ENCODE data around the gene CCAR1.
"Not testable (repeated sequence)": the region's sequence is repeated elsewhere in the genome, so short reads cannot be mapped to it uniquely, and the experiment has no call there.

Gene CCAR1

GRCh38 chr10:68697106-68697505, 23.9 kb upstream of the CCAR1 start:
- WGBS (ENCODE audit: extremely low coverage, insufficient coverage, insufficient read length) = no CpG with 5 or more reads among the region's 1 CpG
- no peaks in the 10 kb centered on the region for H3K27me3 ChIP-seq (ENCODE audit: insufficient read depth, low read length)
- no peaks in the 10 kb centered on the region for H3K79me2 ChIP-seq (ENCODE audit: control insufficient read depth, insufficient read depth, low read length, poor library complexity)

GRCh38 chr10:68700197-68700596, 20.8 kb upstream of the CCAR1 start:
- no peak overlapping the region for H3K4ac ChIP-seq (ENCODE audit: low read depth, low read length)
- H2AK5ac ChIP-seq (ENCODE audit: low read length) = no peak overlapping the region
- H3K14ac ChIP-seq (ENCODE audit: low read length) = no peak overlapping the region
- H3K23ac ChIP-seq (ENCODE audit: low read length) = no peak overlapping the region
- no peak overlapping the region for H2BK5ac ChIP-seq (ENCODE audit: low read depth, low read length, poor library complexity)
- H3K27me3 ChIP-seq (ENCODE audit: insufficient read depth, low read length) = no peaks in the 10 kb centered on the region
- no peaks in the 10 kb centered on the region for H3K4me1 ChIP-seq (ENCODE audit: control insufficient read depth in 1 of 2, insufficient read depth in 2 of 2, low read length in 2 of 2)
- no peaks in the 10 kb centered on the region for H3K36me3 ChIP-seq (ENCODE audit: control insufficient read depth in 1 of 2, insufficient read depth in 2 of 2, low read length in 2 of 2)
- no peak for DNase-seq
- no peak overlapping the region for H3K18ac ChIP-seq (ENCODE audit: low read length)
- H3K9me3 ChIP-seq (ENCODE audit: insufficient read depth, low read depth, low read length) = no peaks in the 10 kb centered on the region
- H2BK12ac ChIP-seq (ENCODE audit: low read length) = no peak overlapping the region
- H3K4me2 ChIP-seq (ENCODE audit: low read length) = no peak overlapping the region
- no peak overlapping the region for H4K8ac ChIP-seq (ENCODE audit: low read depth, low read length)
- H2BK120ac ChIP-seq (ENCODE audit: insufficient read depth, low read length, poor library complexity) = no peak overlapping the region
- no peak overlapping the region for H4K12ac ChIP-seq (ENCODE audit: low read depth, low read length)
- H3K79me2 ChIP-seq (ENCODE audit: control insufficient read depth, insufficient read depth, low read length, poor library complexity) = no peaks in the 10 kb centered on the region
- H3K4me3 ChIP-seq (ENCODE audit: low read depth, low read length) = no peak overlapping the region
- no peak overlapping the region for H3K27ac ChIP-seq (ENCODE audit: low read depth, low read length)
- no peak overlapping the region for H3K9ac ChIP-seq (ENCODE audit: low read length)
- WGBS (ENCODE audit: extremely low coverage, insufficient coverage, insufficient read length) = no CpG with 5 or more reads among the region's 1 CpG
- H4K91ac ChIP-seq (ENCODE audit: low read depth, low read length) = no peak overlapping the region
- no peak overlapping the region for H2AFZ ChIP-seq (ENCODE audit: insufficient read depth, low read length, poor library complexity)
- no peaks in the 10 kb centered on the region for H3K79me1 ChIP-seq (ENCODE audit: low read length)

More at GRCh38 chr10:68697106-68697505, 23.9 kb upstream of the CCAR1 start:
- no peak overlapping the region for H3K23ac ChIP-seq (ENCODE audit: low read length)
- no peak overlapping the region for H3K14ac ChIP-seq (ENCODE audit: low read length)
- H4K12ac ChIP-seq (ENCODE audit: low read depth, low read length) = no peak overlapping the region
- no peak overlapping the region for H2BK12ac ChIP-seq (ENCODE audit: low read length)
- no peak overlapping the region for H3K4me3 ChIP-seq (ENCODE audit: low read depth, low read length)
- H2BK120ac ChIP-seq (ENCODE audit: insufficient read depth, low read length, poor library complexity) = no peak overlapping the region
- H3K4me2 ChIP-seq (ENCODE audit: low read length) = no peak overlapping the region
- H2AK5ac ChIP-seq (ENCODE audit: low read length) = no peak overlapping the region
- no peaks in the 10 kb centered on the region for H3K36me3 ChIP-seq (ENCODE audit: control insufficient read depth in 1 of 2, insufficient read depth in 2 of 2, low read length in 2 of 2)
- no peak overlapping the region for H3K4ac ChIP-seq (ENCODE audit: low read depth, low read length)
- no peak overlapping the region for H4K91ac ChIP-seq (ENCODE audit: low read depth, low read length)
- DNase-seq = no peak
- no peak overlapping the region for H2BK5ac ChIP-seq (ENCODE audit: low read depth, low read length, poor library complexity)
- no peak overlapping the region for H3K9ac ChIP-seq (ENCODE audit: low read length)
- no peak overlapping the region for H3K27ac ChIP-seq (ENCODE audit: low read depth, low read length)
- no peak overlapping the region for H4K8ac ChIP-seq (ENCODE audit: low read depth, low read length)
- H3K18ac ChIP-seq (ENCODE audit: low read length) = no peak overlapping the region
- H2AFZ ChIP-seq (ENCODE audit: insufficient read depth, low read length, poor library complexity) = no peak overlapping the region
- H3K79me1 ChIP-seq (ENCODE audit: low read length) = no peaks in the 10 kb centered on the region
- H3K9me3 ChIP-seq (ENCODE audit: insufficient read depth, low read depth, low read length) = no peaks in the 10 kb centered on the region
- no peaks in the 10 kb centered on the region for H3K4me1 ChIP-seq (ENCODE audit: control insufficient read depth in 1 of 2, insufficient read depth in 2 of 2, low read length in 2 of 2)

- WGBS (ENCODE audit: extremely low coverage, insufficient coverage, insufficient read length) = no CpG with 5 or more reads among the region's 1 CpG
- Histone ChIP-seq H3K9ac (ENCODE audit: low read length) (no peak overlapping the region), H3K4me3 (ENCODE audit: low read depth, low read length) (no peak overlapping the region), H4K91ac (ENCODE audit: low read depth, low read length) (no peak overlapping the region), H3K79me2 (ENCODE audit: control insufficient read depth, insufficient read depth, low read length, poor library complexity) (no peaks in the 10 kb centered on the region), H3K27ac (ENCODE audit: low read depth, low read length) (no peak overlapping the region), H3K23ac (ENCODE audit: low read length) (no peak overlapping the region), H2AK5ac (ENCODE audit: low read length) (no peak overlapping the region), H3K4me1 (ENCODE audit: control insufficient read depth in 1 of 2, insufficient read depth in 2 of 2, low read length in 2 of 2) (no peaks in the 10 kb centered on the region), H2BK5ac (ENCODE audit: low read depth, low read length, poor library complexity) (no peak overlapping the region), H4K12ac (ENCODE audit: low read depth, low read length) (no peak overlapping the region), H3K4me2 (ENCODE audit: low read length) (no peak overlapping the region), H4K8ac (ENCODE audit: low read depth, low read length) (no peak overlapping the region), H2AFZ (ENCODE audit: insufficient read depth, low read length, poor library complexity) (no peak overlapping the region), H3K14ac (ENCODE audit: low read length) (no peak overlapping the region), H3K9me3 (ENCODE audit: insufficient read depth, low read depth, low read length) (no peaks in the 10 kb centered on the region), H3K36me3 (ENCODE audit: control insufficient read depth in 1 of 2, insufficient read depth in 2 of 2, low read length in 2 of 2) (no peaks in the 10 kb centered on the region), H3K4ac (ENCODE audit: low read depth, low read length) (no peak overlapping the region), H2BK120ac (ENCODE audit: insufficient read depth, low read length, poor library complexity) (no peak overlapping the region), H3K79me1 (ENCODE audit: low read length) (no peaks in the 10 kb centered on the region), H3K18ac (ENCODE audit: low read length) (no peak overlapping the region), H2BK12ac (ENCODE audit: low read length) (no peak overlapping the region), H3K27me3 (ENCODE audit: insufficient read depth, low read length) (no peaks in the 10 kb centered on the region)
- no peak for DNase-seq
Measured at GRCh38 chr10:68705548-68705947, 15.5 kb upstream of the CCAR1 start.

GRCh38 chr10:68708987-68709386, 12.1 kb upstream of the CCAR1 start:
- H3K23ac ChIP-seq (ENCODE audit: low read length); H2AFZ ChIP-seq (ENCODE audit: insufficient read depth, low read length, poor library complexity); H4K91ac ChIP-seq (ENCODE audit: low read depth, low read length); H4K12ac ChIP-seq (ENCODE audit: low read depth, low read length); H2BK120ac ChIP-seq (ENCODE audit: insufficient read depth, low read length, poor library complexity); H3K36me3 ChIP-seq (ENCODE audit: control insufficient read depth in 1 of 2, insufficient read depth in 2 of 2, low read length in 2 of 2); H3K9me3 ChIP-seq (ENCODE audit: insufficient read depth, low read depth, low read length); H3K79me1 ChIP-seq (ENCODE audit: low read length); H3K79me2 ChIP-seq (ENCODE audit: control insufficient read depth, insufficient read depth, low read length, poor library complexity); H2AK5ac ChIP-seq (ENCODE audit: low read length); H3K4ac ChIP-seq (ENCODE audit: low read depth, low read length); H2BK12ac ChIP-seq (ENCODE audit: low read length); DNase-seq; H3K27ac ChIP-seq (ENCODE audit: low read depth, low read length); H3K9ac ChIP-seq (ENCODE audit: low read length); H3K4me3 ChIP-seq (ENCODE audit: low read depth, low read length); H3K14ac ChIP-seq (ENCODE audit: low read length); H3K4me2 ChIP-seq (ENCODE audit: low read length); H4K8ac ChIP-seq (ENCODE audit: low read depth, low read length); H3K18ac ChIP-seq (ENCODE audit: low read length); H2BK5ac ChIP-seq (ENCODE audit: low read depth, low read length, poor library complexity); H3K4me1 ChIP-seq (ENCODE audit: control insufficient read depth in 1 of 2, insufficient read depth in 2 of 2, low read length in 2 of 2); H3K27me3 ChIP-seq (ENCODE audit: insufficient read depth, low read length): not testable (repeated sequence)
- WGBS (ENCODE audit: extremely low coverage, insufficient coverage, insufficient read length) = no CpG with 5 or more reads among the region's 5 CpGs
